Endometrial microvascular endothelial cells (primary cell): ENCODE data around the gene SLC35E2B. TPM values are rescaled to one million over a fixed set of nuclear protein-coding genes. Genes with fewer than 3 reads are reported as not detected.
"Not testable (repeated sequence)": the region's sequence is repeated elsewhere in the genome, so short reads cannot be mapped to it uniquely, and the experiment has no call there.

Source experiments
- in situ Hi-C: cut with HindIII; loops from 2 replicates; pipeline ENCODE4 v1.10.0; 2017; ENCODE audit warnings: low sequenced_read_pairs, low pct_unique_long_range_greater_than_20kb; ENCODE audit errors: inconsistent ontology term
- total RNA-seq: library from RNA; depleted of rRNA; stranded (reverse); fragments of >200 nt; gene quantifications from one replicate; pipeline ENCODE4 v1.2.3, GENCODE V29; 2015; ENCODE audit errors: inconsistent ontology term

Gene SLC35E2B
- total RNA-seq = 23.0 TPM

- in situ Hi-C loops = not testable (repeated sequence)
Observed at GRCh38 chr1:1692714-1693647, at the start of gene SLC35E2B. Gene SLC35E2B, minus strand, starts transcription at chr1:1692795. Its CDS starts 16,096 bp downstream, at chr1:1676699.

GRCh38 chr1:1741013-1741412 is 48.4 kb upstream of the SLC35E2B start:
- in situ Hi-C loops = not testable (repeated sequence)

DNA sequence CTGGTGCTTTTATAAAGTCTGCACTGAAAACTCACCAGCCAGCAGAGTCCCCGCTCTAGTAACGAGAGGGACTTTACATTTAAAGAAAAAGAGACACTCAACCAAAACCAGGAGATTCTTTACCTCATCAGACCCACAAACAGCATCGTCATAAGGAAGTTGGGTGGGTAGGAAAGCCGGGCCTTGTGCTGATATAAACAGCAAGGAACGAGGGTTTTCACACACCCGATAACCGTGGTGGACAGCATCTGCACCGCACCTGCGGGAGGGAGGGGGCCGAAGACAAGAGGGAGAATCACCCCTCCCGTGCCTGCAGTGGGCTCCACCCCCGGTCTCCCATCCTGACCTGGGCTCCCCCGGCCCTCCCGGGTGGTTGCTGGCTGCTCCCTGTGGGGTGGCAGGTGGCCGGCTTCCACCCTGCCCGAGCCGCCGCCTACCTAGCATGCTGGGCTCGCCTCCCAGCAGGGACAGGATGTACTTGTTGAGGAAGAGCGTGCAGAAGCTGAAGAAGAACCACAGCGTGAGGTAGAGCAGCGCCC is 46.3 kb upstream of the SLC35E2B start:
- in situ Hi-C loops = not testable (repeated sequence)

DNA sequence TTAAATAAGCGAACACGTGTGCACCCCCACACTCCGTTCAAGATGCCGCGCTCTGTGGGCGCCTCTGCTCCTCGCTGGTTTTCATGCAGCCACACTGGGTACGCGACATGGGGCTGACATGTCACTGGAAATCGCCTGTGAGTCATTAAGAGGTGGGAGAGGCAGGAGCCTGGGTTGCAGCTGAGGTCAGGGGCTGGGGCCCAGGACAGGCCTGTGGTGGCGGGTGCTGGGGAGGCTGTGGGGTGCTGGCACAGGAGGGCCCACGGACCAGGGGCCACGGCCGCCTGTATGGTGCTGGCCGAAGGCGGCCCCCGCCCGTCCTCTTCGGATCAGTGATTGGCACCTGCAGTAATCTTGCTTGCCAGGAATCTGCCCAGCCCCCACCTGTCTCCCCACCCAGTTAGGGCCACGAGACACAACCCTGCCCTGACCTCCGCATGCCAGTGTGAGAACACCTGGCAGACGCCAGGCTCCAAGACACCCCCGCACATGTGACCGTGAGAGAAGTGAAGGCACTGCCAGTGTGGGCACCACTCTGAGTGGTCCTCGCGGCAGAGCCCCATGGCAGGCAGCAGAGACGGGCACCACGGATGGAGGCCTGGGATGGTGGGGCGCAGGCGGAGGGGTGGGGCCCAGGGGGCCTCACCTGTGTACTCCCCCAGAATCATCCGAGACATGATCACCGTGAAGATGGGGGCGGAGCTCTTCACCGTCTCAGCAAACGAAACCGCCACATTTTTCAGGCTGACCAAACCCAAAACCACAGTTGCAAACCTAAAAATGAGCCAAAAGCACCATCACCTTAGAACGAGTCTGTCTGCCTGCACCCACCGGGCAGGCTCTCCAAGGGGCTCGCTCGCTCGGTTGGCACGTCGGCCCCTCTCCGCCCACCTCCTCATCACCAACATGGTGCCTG is 45.3 kb upstream of the SLC35E2B start:
- in situ Hi-C loops = not testable (repeated sequence)

- in situ Hi-C loops = no loop called here
Observed at GRCh38 chr1:1732381-1732780, 39.8 kb upstream of the SLC35E2B start.

DNA sequence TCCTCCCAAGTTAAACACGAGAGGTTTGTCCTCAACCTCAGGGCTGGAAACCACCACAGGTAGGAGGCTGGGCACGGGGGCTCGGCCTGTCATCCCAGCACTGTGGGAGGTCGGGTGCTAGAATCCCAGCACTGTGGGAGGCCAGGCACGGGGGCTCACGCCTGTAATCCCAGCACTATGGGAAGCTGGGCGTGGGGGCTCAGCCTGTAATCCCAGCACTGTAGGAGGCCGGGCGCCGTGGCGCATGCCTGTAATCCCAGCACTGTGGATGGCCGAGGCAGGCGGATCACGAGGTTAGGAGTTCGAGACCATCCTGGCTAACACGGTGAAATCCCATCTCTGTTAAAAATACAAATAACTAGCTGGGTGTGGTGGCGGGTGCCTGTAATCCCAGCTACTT is 38.3 kb upstream of the SLC35E2B start:
- in situ Hi-C loops = no loop called here

DNA sequence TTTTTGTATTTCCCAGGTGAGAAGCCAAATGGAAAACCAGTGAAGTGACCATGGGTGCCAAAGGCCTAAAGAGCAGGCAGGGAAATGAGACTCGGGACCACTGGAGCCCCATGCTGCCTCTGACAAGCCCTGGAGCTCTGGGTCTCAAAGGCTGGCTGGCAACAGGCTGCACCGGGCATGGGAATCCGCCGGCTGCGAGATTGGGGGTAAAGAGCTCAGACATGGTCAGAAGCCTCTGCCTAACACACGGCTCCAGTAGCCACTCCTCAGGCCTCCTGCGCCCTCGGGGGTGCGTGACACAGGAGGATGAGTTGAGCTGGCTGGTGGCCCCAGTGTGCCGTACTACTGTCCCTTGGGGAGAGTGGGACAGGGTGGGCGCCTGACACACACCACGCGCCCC is 37.6 kb upstream of the SLC35E2B start:
- in situ Hi-C loops = not testable (repeated sequence)

GRCh38 chr1:1729116-1729816 is 36.7 kb upstream of the SLC35E2B start:
- in situ Hi-C loops = not testable (repeated sequence)

DNA sequence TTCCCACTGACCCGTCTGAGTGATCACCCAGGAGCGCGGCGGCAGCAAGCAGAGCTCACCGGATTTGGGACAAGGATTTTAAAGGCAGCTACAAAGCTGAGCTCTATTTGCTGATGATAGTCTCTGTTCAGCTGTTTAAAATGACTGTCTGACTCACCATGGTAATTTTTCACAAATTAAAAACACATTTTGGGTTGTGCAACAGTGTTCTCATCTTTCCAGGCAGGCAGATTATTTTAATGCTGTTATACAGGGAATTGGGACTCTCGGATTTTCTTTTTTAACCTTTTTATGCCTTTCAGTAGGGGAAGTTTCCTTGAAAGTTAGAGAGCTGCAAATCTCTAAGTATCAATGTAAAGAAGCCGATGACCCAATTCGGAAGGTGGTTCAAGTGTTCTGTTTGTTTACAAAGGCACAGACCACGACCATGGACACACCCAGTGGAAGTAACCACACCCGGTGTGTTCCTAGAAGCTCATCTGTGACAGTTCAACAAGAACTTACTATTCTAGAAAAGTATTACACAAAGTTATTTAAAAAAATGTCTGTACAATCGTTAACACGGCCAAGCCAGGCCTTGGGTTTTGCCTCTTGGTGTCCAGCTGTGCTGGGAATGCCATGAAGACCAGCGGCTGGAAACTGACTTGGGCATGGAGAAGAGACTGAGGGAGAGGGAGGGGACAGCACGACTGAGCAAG is 35.9 kb upstream of the SLC35E2B start:
- in situ Hi-C loops = not testable (repeated sequence)

DNA sequence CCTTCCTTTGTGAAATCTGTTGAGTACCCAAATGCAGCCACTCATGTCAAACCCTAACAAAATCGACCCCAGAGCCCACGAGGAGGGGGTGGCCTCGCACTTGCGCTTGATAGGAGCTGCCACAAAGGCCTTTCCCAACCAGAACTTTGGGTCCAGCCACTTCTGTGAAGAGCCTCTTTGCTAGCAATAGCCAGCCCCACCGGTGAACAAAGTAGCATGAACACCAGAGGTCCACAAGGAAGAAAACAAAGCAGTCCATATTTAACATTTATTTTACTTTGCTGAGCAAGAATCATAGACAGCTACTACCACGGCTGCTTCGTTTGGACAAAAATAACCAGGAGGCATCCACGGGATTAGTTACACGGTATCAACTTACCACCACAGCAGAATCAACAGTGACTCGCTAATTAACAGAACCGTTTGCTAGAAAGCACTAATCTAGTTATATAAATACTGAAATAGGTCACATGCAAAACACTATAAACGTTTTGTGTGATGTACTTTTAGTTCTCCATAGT is 34.6 kb upstream of the SLC35E2B start:
- in situ Hi-C loops = not testable (repeated sequence)

DNA sequence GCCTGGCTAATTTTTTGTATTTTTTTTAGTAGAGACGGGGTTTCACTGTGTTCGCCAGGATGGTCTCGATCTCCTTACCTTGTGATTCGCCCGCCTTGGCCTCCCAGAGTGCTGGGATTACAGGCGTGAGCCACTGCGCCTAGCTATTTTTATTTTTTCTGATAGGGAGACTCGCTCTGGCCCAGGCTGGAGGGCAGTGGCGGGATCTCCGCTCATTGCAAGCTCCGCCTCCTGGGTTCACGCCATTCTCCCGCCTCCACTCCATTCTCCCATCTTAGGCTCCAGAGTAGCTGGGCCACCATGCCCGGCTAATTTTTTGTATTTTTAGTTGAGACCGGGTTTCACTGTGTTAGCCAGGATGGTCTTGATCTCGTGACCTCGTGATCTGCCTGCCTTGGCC is 33.5 kb upstream of the SLC35E2B start:
- in situ Hi-C loops = not testable (repeated sequence)

GRCh38 chr1:1724035-1724864 is 31.7 kb upstream of the SLC35E2B start, which contains the start of gene CDK11A:
Gene CDK11A, minus strand, starts transcription at chr1:1724357. Its CDS starts 1,539 bp downstream, at chr1:1722818.
- in situ Hi-C loops = not testable (repeated sequence)

GRCh38 chr1:1721201-1721600 is 28.6 kb upstream of the SLC35E2B start:
- in situ Hi-C loops = no loop called here

- in situ Hi-C loops = not testable (repeated sequence)
Observed at GRCh38 chr1:1715109-1715883, 22.7 kb upstream of the SLC35E2B start.

- in situ Hi-C loops = not testable (repeated sequence)
Observed at GRCh38 chr1:1707897-1708296, 15.3 kb upstream of the SLC35E2B start.

GRCh38 chr1:1707241-1707640 is 14.6 kb upstream of the SLC35E2B start:
- in situ Hi-C loops = not testable (repeated sequence)
